ENCODE data around the gene PPP1R12B.
"Not testable (repeated sequence)": the region's sequence is repeated elsewhere in the genome, so short reads cannot be mapped to it uniquely, and the experiment has no call there.

Gene PPP1R12B

GRCh38 chr1:202424260-202424659 is 75.8 kb downstream of the PPP1R12B start:
- H3K36me3 ChIP-seq (ENCODE audit: insufficient read depth, low read length); H3K4me3 ChIP-seq (ENCODE audit: low read length); H3K27me3 ChIP-seq (ENCODE audit: insufficient read depth, low read length); H3K9ac ChIP-seq (ENCODE audit: low read depth, low read length); H3K9me3 ChIP-seq (ENCODE audit: insufficient read depth, low read depth, low read length); H3K27ac ChIP-seq (ENCODE audit: low read depth, low read length): not testable (repeated sequence)
- WGBS, result 95% methylated on average over 5 of the region's 5 CpGs
- H3K4me1 ChIP-seq (ENCODE audit: insufficient read depth, low read length), result peaks cover 11% of the 10 kb centered on the region

- not testable (repeated sequence) for H3K9ac ChIP-seq (ENCODE audit: low read depth, low read length); H3K27me3 ChIP-seq (ENCODE audit: insufficient read depth, low read length); H3K4me1 ChIP-seq (ENCODE audit: insufficient read depth, low read length); H3K4me3 ChIP-seq (ENCODE audit: low read length); H3K9me3 ChIP-seq (ENCODE audit: insufficient read depth, low read depth, low read length); H3K27ac ChIP-seq (ENCODE audit: low read depth, low read length); H3K36me3 ChIP-seq (ENCODE audit: insufficient read depth, low read length)
- WGBS, result no CpG with 5 or more reads among the region's 1 CpG
Measured at GRCh38 chr1:202430111-202430510, 81.6 kb downstream of the PPP1R12B start.

GRCh38 chr1:202432338-202432737 is 83.8 kb downstream of the PPP1R12B start:
- H3K4me3 ChIP-seq (ENCODE audit: low read length); H3K9me3 ChIP-seq (ENCODE audit: insufficient read depth, low read depth, low read length); H3K27ac ChIP-seq (ENCODE audit: low read depth, low read length); H3K27me3 ChIP-seq (ENCODE audit: insufficient read depth, low read length); H3K36me3 ChIP-seq (ENCODE audit: insufficient read depth, low read length); H3K9ac ChIP-seq (ENCODE audit: low read depth, low read length); H3K4me1 ChIP-seq (ENCODE audit: insufficient read depth, low read length): not testable (repeated sequence)
- 96% methylated on average over 2 of the region's 2 CpGs for WGBS

GRCh38 chr1:202433155-202434043 is 84.9 kb downstream of the PPP1R12B start:
- Histone ChIP-seq H3K36me3 (ENCODE audit: insufficient read depth, low read length) (peaks cover 10% of the 10 kb centered on the region; the same call in 1 of the 2 replicates), H3K4me3 (ENCODE audit: low read length) (no peak overlapping the region), H3K4me1 (ENCODE audit: insufficient read depth, low read length) (no peaks in the 10 kb centered on the region), H3K9me3 (ENCODE audit: insufficient read depth, low read depth, low read length) (no peaks in the 10 kb centered on the region), H3K27me3 (ENCODE audit: insufficient read depth, low read length) (no peaks in the 10 kb centered on the region), H3K27ac (ENCODE audit: low read depth, low read length) (no peak overlapping the region), H3K9ac (ENCODE audit: low read depth, low read length) (no peak overlapping the region)
- WGBS, result 93% methylated on average over 3 of the region's 3 CpGs

GRCh38 chr1:202434059-202434458 is 85.6 kb downstream of the PPP1R12B start:
- Histone ChIP-seq H3K4me1 (ENCODE audit: insufficient read depth, low read length) (no peaks in the 10 kb centered on the region), H3K27ac (ENCODE audit: low read depth, low read length) (no peak overlapping the region), H3K27me3 (ENCODE audit: insufficient read depth, low read length) (no peaks in the 10 kb centered on the region), H3K9ac (ENCODE audit: low read depth, low read length) (no peak overlapping the region), H3K9me3 (ENCODE audit: insufficient read depth, low read depth, low read length) (no peaks in the 10 kb centered on the region), H3K4me3 (ENCODE audit: low read length) (no peak overlapping the region), H3K36me3 (ENCODE audit: insufficient read depth, low read length) (peaks cover 13% of the 10 kb centered on the region; the same call in 1 of the 2 replicates)

- WGBS, result 96% methylated on average over 37 of the region's 37 CpGs
Measured at GRCh38 chr1:202438393-202439174, 90.1 kb downstream of the PPP1R12B start.

GRCh38 chr1:202439308-202439707 is 90.8 kb downstream of the PPP1R12B start:
- no peak overlapping the region for H3K4me3 ChIP-seq (ENCODE audit: low read length)
- WGBS, result 83% methylated on average over 14 of the region's 14 CpGs
- H3K36me3 ChIP-seq (ENCODE audit: insufficient read depth, low read length), result peaks cover 17% of the 10 kb centered on the region; the same call in 1 of the 2 replicates

More at GRCh38 chr1:202438393-202439174, 90.1 kb downstream of the PPP1R12B start:
- Histone ChIP-seq H3K9ac (ENCODE audit: low read depth, low read length) (no peak overlapping the region), H3K36me3 (ENCODE audit: insufficient read depth, low read length) (peaks cover 18% of the 10 kb centered on the region; the same call in 1 of the 2 replicates), H3K9me3 (ENCODE audit: insufficient read depth, low read depth, low read length) (no peaks in the 10 kb centered on the region), H3K27ac (ENCODE audit: low read depth, low read length) (no peak overlapping the region), H3K4me1 (ENCODE audit: insufficient read depth, low read length) (no peaks in the 10 kb centered on the region), H3K27me3 (ENCODE audit: insufficient read depth, low read length) (no peaks in the 10 kb centered on the region), H3K4me3 (ENCODE audit: low read length) (no peak overlapping the region)

GRCh38 chr1:202448140-202448539 is 99.6 kb downstream of the PPP1R12B start:
- H3K4me1 ChIP-seq (ENCODE audit: insufficient read depth, low read length); H3K27me3 ChIP-seq (ENCODE audit: insufficient read depth, low read length); H3K9ac ChIP-seq (ENCODE audit: low read depth, low read length); H3K9me3 ChIP-seq (ENCODE audit: insufficient read depth, low read depth, low read length); H3K4me3 ChIP-seq (ENCODE audit: low read length); H3K27ac ChIP-seq (ENCODE audit: low read depth, low read length): not testable (repeated sequence)
- peaks cover 16% of the 10 kb centered on the region; the same call in 1 of the 2 replicates for H3K36me3 ChIP-seq (ENCODE audit: insufficient read depth, low read length)
- 92% methylated on average over 2 of the region's 2 CpGs for WGBS

More at GRCh38 chr1:202439308-202439707, 90.8 kb downstream of the PPP1R12B start:
- no peaks in the 10 kb centered on the region for H3K9me3 ChIP-seq (ENCODE audit: insufficient read depth, low read depth, low read length)
- no peaks in the 10 kb centered on the region for H3K27me3 ChIP-seq (ENCODE audit: insufficient read depth, low read length)
- no peak overlapping the region for H3K9ac ChIP-seq (ENCODE audit: low read depth, low read length)
- H3K4me1 ChIP-seq (ENCODE audit: insufficient read depth, low read length), result no peaks in the 10 kb centered on the region
- H3K27ac ChIP-seq (ENCODE audit: low read depth, low read length), result no peak overlapping the region

- not testable (repeated sequence) for H3K4me1 ChIP-seq (ENCODE audit: insufficient read depth, low read length); H3K9ac ChIP-seq (ENCODE audit: low read depth, low read length); H3K9me3 ChIP-seq (ENCODE audit: insufficient read depth, low read depth, low read length); H3K36me3 ChIP-seq (ENCODE audit: insufficient read depth, low read length); H3K27me3 ChIP-seq (ENCODE audit: insufficient read depth, low read length); H3K27ac ChIP-seq (ENCODE audit: low read depth, low read length); H3K4me3 ChIP-seq (ENCODE audit: low read length)
- WGBS, result 97% methylated on average over 25 of the region's 26 CpGs
Measured at GRCh38 chr1:202451641-202452040, 103.1 kb downstream of the PPP1R12B start.

GRCh38 chr1:202452508-202452907 is 104.0 kb downstream of the PPP1R12B start:
- Histone ChIP-seq H3K4me1 (ENCODE audit: insufficient read depth, low read length) (peaks cover under 1% of the 10 kb centered on the region; the same call in 1 of the 2 replicates), H3K9ac (ENCODE audit: low read depth, low read length) (no peak overlapping the region), H3K27ac (ENCODE audit: low read depth, low read length) (no peak overlapping the region), H3K9me3 (ENCODE audit: insufficient read depth, low read depth, low read length) (no peaks in the 10 kb centered on the region), H3K27me3 (ENCODE audit: insufficient read depth, low read length) (no peaks in the 10 kb centered on the region), H3K4me3 (ENCODE audit: low read length) (no peak overlapping the region), H3K36me3 (ENCODE audit: insufficient read depth, low read length) (0 out of 2 replicates have a peak, but pooled peaks cover 8% of the 10 kb centered on the region)
- 96% methylated on average over 4 of the region's 4 CpGs for WGBS

All from HUES64 (cell line).